ENCODE measurements around the gene FAM3A. TPM values are rescaled to one million over a fixed set of nuclear protein-coding genes. Genes with fewer than 3 reads are reported as not detected.

Gene FAM3A
- total and polyA plus RNA-seq, 9 of the 15 experiments (the other 6 are each of a cell fraction or from before 2014, with no cell fraction given) = 0.75 to 70.6 (median 27.0) TPM

DNA sequence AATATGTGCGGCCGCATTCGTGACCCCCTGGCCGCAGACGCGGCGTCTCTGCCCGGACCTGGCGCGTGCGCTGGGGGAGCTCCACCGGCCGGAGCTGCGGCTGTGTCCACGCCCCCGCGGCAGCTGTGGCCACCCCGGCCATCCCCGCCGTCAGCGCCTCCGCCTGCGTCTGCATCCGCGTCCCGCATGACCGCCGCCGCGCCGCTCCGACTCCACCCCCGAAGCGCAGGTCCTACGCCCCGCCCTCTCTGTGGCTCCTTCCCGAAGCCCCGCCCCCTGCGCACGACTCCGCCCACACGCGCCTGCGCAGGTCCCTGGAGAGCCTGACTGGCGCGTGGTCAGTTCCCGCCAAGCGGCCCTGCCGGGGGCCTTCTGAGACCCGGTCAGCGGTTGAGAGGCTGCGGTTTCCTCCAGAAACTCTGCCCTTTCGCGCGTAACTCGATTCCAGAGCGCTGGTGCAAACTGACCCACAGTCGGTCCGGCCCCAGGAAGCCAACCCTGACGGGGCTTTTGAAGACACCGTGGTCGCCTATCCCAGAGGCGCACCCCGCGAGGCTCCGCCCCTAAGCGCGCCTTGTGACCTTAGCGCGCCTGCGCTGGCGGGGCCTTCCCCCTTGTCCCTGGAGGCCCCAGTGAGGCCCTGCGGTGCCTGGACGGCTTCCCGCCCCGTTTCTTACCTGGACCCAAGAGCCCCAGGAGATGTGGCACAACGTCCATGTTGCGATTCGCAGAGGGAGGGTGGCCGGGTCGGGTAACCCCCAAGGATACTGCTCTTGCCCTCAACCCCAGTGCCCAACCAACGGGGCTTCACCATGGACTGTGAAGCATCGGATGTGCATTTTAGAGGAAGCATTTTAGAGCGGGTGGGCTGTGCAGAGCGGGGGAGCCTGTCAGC lies 37.1 kb downstream of the FAM3A start, which contains the start of gene LAGE3 (continued):
- TF ChIP-seq, protein P1, sequence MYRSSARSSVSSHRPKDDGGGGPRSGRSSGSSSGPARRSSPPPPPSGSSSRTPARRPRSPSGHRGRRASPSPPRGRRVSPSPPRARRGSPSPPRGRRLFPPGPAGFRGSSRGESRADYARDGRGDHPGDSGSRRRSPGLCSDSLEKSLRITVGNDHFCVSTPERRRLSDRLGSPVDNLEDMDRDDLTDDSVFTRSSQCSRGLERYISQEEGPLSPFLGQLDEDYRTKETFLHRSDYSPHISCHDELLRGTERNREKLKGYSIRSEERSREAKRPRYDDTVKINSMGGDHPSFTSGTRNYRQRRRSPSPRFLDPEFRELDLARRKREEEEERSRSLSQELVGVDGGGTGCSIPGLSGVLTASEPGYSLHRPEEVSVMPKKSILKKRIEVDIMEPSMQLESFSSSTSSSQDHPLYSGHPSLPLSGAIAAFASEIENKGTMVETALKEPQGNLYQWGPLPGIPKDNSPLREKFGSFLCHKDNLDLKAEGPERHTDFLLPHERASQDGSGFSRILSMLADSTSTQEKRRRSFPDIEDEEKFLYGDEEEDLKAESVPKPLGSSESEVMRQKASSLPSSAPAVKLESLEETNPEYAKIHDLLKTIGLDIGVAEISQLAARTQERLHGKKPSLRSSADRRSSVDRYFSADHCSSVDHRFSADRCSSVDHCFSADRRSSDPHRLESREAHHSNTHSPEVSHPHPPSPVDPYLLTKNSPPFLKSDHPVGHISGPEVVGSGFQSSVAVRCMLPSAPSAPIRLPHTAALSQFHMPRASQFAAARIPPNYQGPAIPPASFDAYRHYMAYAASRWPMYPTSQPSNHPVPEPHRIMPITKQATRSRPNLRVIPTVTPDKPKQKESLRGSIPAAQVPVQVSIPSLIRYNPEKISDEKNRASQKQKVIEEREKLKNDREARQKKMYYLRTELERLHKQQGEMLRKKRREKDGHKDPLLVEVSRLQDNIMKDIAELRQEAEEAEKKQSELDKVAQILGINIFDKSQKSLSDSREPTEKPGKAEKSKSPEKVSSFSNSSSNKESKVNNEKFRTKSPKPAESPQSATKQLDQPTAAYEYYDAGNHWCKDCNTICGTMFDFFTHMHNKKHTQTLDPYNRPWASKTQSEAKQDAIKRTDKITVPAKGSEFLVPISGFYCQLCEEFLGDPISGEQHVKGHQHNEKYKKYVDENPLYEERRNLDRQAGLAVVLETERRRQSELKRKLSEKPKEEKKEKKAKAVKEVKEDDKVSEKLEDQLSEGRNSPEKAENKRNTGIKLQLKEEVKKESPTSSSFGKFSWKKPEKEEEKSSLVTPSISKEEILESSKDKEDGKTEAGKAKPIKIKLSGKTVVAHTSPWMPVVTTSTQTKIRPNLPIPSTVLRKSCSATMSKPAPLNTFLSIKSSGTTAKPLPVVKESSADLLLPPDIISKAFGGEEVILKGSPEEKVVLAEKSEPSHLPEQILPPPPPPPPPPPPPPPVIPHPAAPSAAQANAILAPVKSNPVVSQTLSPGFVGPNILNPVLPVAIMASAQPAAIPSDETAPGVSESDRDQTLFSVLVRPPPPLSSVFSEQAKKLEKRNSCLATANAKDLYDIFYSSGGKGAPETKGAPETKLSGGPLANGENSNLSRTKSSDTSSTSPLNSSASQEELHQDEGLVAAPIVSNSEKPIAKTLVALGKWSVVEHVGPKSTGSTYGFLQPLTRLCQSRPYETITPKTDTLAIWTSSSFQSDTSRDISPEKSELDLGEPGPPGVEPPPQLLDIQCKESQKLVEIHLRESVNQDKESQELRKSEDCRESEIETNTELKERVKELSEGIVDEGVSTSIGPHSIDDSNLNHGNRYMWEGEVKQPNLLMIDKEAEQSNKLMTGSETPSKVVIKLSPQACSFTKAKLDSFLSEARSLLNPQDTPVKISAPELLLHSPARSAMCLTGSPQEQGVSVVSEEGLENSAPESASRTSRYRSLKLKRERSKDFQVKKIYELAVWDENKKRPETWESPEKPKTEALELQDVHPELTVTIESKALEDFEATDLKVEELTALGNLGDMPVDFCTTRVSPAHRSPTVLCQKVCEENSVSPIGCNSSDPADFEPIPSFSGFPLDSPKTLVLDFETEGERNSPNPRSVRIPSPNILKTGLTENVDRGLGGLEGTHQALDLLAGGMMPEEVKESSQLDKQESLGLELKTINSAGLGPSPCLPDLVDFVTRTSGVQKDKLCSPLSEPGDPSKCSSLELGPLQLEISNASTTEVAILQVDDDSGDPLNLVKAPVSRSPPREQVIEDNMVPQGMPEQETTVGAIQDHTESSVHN (IDR thresholded peaks at IDR 0.05; ENCODE audit: borderline replicate concordance in 1 of 2, low read depth in 1 of 2) = no peak
- TF ChIP-seq, protein P2, sequence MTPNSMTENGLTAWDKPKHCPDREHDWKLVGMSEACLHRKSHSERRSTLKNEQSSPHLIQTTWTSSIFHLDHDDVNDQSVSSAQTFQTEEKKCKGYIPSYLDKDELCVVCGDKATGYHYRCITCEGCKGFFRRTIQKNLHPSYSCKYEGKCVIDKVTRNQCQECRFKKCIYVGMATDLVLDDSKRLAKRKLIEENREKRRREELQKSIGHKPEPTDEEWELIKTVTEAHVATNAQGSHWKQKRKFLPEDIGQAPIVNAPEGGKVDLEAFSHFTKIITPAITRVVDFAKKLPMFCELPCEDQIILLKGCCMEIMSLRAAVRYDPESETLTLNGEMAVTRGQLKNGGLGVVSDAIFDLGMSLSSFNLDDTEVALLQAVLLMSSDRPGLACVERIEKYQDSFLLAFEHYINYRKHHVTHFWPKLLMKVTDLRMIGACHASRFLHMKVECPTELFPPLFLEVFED (CRISPR knock-in tag; conservative IDR thresholded peaks at IDR 0.05) = no peak
- TF ChIP-seq ZNF77 (CRISPR knock-in tag; IDR thresholded peaks at IDR 0.05) (no peak), SREBF1 (IDR thresholded peaks at IDR 0.05; ENCODE audit: borderline replicate concordance, low read depth, low read length) (no peak), NR2C1 (IDR thresholded peaks at IDR 0.05) (no peak), NR2C1 (tag; IDR thresholded peaks at IDR 0.05) (peak; percentile 34), XRCC5 (IDR thresholded peaks at IDR 0.05; ENCODE audit: low read depth, low read length) (no peak), ZNF134 (CRISPR knock-in tag; conservative IDR thresholded peaks at IDR 0.05) (no peak), FOXA1 (IDR thresholded peaks at IDR 0.05; ENCODE audit: borderline replicate concordance) (no peak), ARNT (IDR thresholded peaks at IDR 0.05) (no peak), EWSR1 (IDR thresholded peaks at IDR 0.05; ENCODE audit: borderline replicate concordance, low read depth, partially characterized antibody) (no peak)
- TF ChIP-seq, protein P3, sequence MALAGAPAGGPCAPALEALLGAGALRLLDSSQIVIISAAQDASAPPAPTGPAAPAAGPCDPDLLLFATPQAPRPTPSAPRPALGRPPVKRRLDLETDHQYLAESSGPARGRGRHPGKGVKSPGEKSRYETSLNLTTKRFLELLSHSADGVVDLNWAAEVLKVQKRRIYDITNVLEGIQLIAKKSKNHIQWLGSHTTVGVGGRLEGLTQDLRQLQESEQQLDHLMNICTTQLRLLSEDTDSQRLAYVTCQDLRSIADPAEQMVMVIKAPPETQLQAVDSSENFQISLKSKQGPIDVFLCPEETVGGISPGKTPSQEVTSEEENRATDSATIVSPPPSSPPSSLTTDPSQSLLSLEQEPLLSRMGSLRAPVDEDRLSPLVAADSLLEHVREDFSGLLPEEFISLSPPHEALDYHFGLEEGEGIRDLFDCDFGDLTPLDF (CRISPR knock-in tag; IDR thresholded peaks at IDR 0.05) = peak; percentile 99
- TF ChIP-seq, protein P4, sequence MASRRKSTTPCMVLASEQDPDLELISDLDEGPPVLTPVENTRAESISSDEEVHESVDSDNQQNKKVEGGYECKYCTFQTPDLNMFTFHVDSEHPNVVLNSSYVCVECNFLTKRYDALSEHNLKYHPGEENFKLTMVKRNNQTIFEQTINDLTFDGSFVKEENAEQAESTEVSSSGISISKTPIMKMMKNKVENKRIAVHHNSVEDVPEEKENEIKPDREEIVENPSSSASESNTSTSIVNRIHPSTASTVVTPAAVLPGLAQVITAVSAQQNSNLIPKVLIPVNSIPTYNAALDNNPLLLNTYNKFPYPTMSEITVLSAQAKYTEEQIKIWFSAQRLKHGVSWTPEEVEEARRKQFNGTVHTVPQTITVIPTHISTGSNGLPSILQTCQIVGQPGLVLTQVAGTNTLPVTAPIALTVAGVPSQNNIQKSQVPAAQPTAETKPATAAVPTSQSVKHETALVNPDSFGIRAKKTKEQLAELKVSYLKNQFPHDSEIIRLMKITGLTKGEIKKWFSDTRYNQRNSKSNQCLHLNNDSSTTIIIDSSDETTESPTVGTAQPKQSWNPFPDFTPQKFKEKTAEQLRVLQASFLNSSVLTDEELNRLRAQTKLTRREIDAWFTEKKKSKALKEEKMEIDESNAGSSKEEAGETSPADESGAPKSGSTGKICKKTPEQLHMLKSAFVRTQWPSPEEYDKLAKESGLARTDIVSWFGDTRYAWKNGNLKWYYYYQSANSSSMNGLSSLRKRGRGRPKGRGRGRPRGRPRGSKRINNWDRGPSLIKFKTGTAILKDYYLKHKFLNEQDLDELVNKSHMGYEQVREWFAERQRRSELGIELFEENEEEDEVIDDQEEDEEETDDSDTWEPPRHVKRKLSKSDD (conservative IDR thresholded peaks at IDR 0.05; ENCODE audit: low read length) = no peak
